Neural progenitor cell (in vitro differentiated cells): ENCODE data around the gene RALY.

Experiments used
- CTCF ChIP-seq: fragments of 200-600 bp; sonication (generic); IDR thresholded peaks from 2 replicates; pipeline ENCODE4 v1.5.1; 2017; ENCODE audit warnings: antibody characterized with exemption, mild to moderate bottlenecking
- EZH2 ChIP-seq: fragments of 200-600 bp; sonication (generic); IDR thresholded peaks from 2 replicates; pipeline ENCODE4 v1.6.1; 2017; ENCODE audit warnings: antibody characterized with exemption, mild to moderate bottlenecking, moderate library complexity

- TF ChIP-seq CTCF (no peak), EZH2 (no peak)
These were observed 17.6 kb downstream of the RALY start for GRCh38 chr20:34011275-34011674.
